Uterus (tissue), 4 donors: Measurements from ENCODE around the gene LDLRAD4. TPM values are rescaled to one million over a fixed set of nuclear protein-coding genes. Genes with fewer than 3 reads are reported as not detected.

Experiments used
- DNase-seq, 2 donors: peaks; one replicate each; pipeline ENCODE4 v3.0.0-alpha.2; 2019 to 2020
- H3K27ac ChIP-seq, 2 donors: fragments of 200-600 bp; sonication (generic); 1 replicate in 1 of 2; 2 replicates in 1 of 2; pipeline ENCODE4 v1.5.1; 2016 to 2018
- H3K27me3 ChIP-seq, 2 donors: fragments of 200-600 bp; sonication (generic); one replicate each; pipeline ENCODE4 v1.5.1; 2018 to 2019; ENCODE audit warnings: control low read depth in 1 of 2
- H3K36me3 ChIP-seq, 2 donors: fragments of 200-600 bp; sonication (generic); one replicate each; pipeline ENCODE4 v1.5.1; 2019; ENCODE audit warnings: control low read depth in 1 of 2
- H3K4me1 ChIP-seq, 2 donors: fragments of 200-600 bp; sonication (generic); one replicate each; pipeline ENCODE4 v1.5.1; 2018 to 2019; ENCODE audit warnings: control low read depth in 1 of 2
- H3K4me3 ChIP-seq, 2 donors: fragments of 200-600 bp; sonication (generic); 1 replicate in 1 of 2; 2 replicates in 1 of 2; pipeline ENCODE4 v1.5.1; 2018 to 2019; ENCODE audit warnings: mild to moderate bottlenecking in 1 of 2
- H3K9me3 ChIP-seq, 2 donors: fragments of 200-600 bp; sonication (generic); one replicate each; pipeline ENCODE4 v1.5.1; 2019; ENCODE audit warnings: control low read depth in 1 of 2
- POLR2A ChIP-seq, 2 donors: fragments of 450-650 bp; IDR thresholded peaks; one replicate each; pipeline ENCODE4 v1.6.1; 2016; ENCODE audit warnings: antibody characterized with exemption in 2 of 2, mild to moderate bottlenecking in 1 of 2, moderate library complexity in 1 of 2
- intact Hi-C: fragments of 100-400 bp; cut with DNase I; formaldehyde crosslinking; loops from one replicate; pipeline ENCODE4 v1.15.1; 2023; ENCODE audit warnings: low total_unique reads
- total RNA-seq, 4 donors: library from RNA; depleted of rRNA in 3 of 4; stranded (reverse); fragments of >200 nt in 3 of 4; gene quantifications; one replicate each; pipeline versions ENCODE4 v1.1.0 to v1.2.4, GENCODE V29; 2014 to 2023
- TF ChIP-seq, protein P1 (sequence below), 4 experiments: fragments of 200-600 bp in 2 of 4; fragments of 450-650 bp in 2 of 4; sonication (generic) in 2 of 4; IDR thresholded peaks; one replicate each; pipeline ENCODE4 v1.5.1; 2016 to 2019; ENCODE audit warnings: antibody characterized with exemption in 4 of 4, mild to moderate bottlenecking in 2 of 4, moderate library complexity in 1 of 4
- donor health status: DM: yes; HTN: yes; CAD: no.

Gene LDLRAD4
- total RNA-seq, 4 donors from 2014 or later: 23.8 to 82.2 (median 39.3) TPM

DNA sequence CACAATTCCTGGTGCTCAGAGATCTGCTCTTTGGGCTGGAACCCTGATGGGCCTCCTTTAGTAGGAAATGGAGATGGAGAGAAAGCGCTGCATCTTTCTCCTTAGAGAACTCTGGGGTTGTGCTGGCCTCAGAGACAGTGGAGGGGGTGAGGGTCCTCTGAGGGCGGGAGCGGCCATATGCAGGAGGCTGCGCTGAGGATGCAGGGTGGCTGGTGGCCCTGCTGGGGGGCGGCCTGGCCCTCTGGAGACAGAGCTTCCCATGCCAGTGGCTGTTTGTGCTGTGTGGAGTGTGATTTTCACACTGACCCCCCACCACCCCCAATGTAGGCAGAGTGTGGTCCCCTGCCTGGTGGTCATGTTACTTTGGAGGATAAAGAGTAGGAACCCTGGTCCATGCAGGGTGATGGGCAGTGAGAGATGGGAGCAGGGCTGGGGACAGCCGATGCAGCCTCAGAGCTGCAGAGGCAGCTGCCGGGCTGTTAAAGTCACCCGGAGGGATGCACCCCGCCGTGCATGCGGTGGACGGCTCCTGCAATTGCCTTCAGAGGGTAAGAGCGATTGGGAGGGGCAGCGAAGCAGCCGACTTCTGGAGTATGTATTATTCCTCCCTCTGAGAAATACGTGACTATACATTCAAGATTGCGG is 313.2 kb downstream of the LDLRAD4 start:
- no peak overlapping the region for H3K27ac ChIP-seq
- no peak overlapping the region for H3K4me3 ChIP-seq
- H3K9me3 ChIP-seq: no peaks in the 10 kb centered on the region
- TF ChIP-seq POLR2A (IDR thresholded peaks at IDR 0.05): no peak
- TF ChIP-seq, protein P1, sequence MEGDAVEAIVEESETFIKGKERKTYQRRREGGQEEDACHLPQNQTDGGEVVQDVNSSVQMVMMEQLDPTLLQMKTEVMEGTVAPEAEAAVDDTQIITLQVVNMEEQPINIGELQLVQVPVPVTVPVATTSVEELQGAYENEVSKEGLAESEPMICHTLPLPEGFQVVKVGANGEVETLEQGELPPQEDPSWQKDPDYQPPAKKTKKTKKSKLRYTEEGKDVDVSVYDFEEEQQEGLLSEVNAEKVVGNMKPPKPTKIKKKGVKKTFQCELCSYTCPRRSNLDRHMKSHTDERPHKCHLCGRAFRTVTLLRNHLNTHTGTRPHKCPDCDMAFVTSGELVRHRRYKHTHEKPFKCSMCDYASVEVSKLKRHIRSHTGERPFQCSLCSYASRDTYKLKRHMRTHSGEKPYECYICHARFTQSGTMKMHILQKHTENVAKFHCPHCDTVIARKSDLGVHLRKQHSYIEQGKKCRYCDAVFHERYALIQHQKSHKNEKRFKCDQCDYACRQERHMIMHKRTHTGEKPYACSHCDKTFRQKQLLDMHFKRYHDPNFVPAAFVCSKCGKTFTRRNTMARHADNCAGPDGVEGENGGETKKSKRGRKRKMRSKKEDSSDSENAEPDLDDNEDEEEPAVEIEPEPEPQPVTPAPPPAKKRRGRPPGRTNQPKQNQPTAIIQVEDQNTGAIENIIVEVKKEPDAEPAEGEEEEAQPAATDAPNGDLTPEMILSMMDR (IDR thresholded peaks at IDR 0.05): no peak
- no peaks in the 10 kb centered on the region for H3K36me3 ChIP-seq
- no peaks in the 10 kb centered on the region for H3K27me3 ChIP-seq
- no peak for DNase-seq
- peaks cover 0 to 6% of the 10 kb centered on the region in 2 donors for H3K4me1 ChIP-seq
- intact Hi-C loops: loop anchor here (10.0 kb wide), 1 partner anchor 317 kb away; the partner anchor contains the start of gene LDLRAD4

DNA sequence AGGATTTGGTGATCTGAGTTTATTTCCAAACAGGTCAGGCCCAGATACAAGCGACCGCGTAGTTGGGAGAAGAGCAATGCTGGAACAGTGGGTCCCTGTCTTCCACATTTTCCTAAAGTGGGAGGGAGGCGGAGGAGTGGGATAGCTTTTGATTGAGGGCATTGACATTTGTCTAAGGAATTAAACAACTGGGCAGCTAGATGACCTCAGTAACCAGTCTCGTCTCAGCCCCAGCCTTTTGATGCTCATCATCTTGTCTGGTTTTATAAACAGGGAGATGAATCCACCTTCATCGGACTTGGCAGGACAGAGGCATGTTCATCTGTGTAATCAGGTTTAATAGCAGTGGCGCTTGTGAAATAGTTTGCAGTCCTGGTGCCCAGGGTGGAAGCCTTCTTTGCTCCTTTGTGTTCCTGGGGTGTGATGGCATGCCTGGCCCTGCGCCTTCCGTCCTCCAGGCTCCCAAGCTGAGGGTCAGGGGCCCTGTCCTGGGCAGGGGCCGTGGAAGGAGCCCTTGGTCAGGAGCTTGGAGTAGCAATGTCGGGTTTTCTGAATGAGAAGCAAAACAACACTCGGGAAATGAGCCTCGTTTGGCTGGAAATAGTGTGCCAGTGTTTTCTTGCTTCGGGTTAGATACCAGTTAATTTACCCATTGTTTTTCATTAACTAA is 314.0 kb downstream of the LDLRAD4 start:
- DNase-seq: no peak
- Histone ChIP-seq H3K4me3 (no peak overlapping the region), H3K27me3 (no peaks in the 10 kb centered on the region), H3K36me3 (no peaks in the 10 kb centered on the region), H3K4me1 (peaks cover 0 to 6% of the 10 kb centered on the region in 2 donors), H3K27ac (no peak overlapping the region), H3K9me3 (no peaks in the 10 kb centered on the region)
- TF ChIP-seq POLR2A (IDR thresholded peaks at IDR 0.05): no peak
- TF ChIP-seq, protein P1 (IDR thresholded peaks at IDR 0.05): no peak
- intact Hi-C loops: loop anchor here (10.0 kb wide), 1 partner anchor 318 kb away; the partner anchor contains the start of gene LDLRAD4

DNA sequence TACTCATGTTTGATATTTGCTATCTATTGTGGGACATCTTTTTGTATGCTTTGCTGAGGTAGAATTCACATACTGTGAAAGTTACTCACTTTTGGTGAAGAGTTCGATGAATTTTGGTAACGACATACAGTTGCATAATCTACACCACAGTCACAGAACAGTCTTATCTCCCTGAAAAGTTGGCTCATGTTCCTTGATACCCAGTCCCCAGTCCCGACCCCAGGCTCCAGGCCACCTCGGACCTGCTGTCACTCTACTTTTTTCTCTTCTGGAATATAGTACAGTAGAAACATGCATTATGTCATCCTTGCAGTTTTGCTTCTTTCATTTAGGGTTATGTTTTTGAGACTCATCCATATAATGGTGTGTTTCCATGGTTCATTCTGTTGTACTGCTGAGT is 316.1 kb downstream of the LDLRAD4 start:
- TF ChIP-seq, protein P1 (IDR thresholded peaks at IDR 0.05): no peak
- TF ChIP-seq POLR2A (IDR thresholded peaks at IDR 0.05): no peak
- Histone ChIP-seq H3K4me1 (peaks cover 4 to 10% of the 10 kb centered on the region in 2 donors), H3K4me3 (no peak overlapping the region), H3K36me3 (no peaks in the 10 kb centered on the region), H3K27me3 (no peaks in the 10 kb centered on the region), H3K9me3 (no peaks in the 10 kb centered on the region), H3K27ac (no peak overlapping the region)
- intact Hi-C loops: loop anchor here (10.0 kb wide), 1 partner anchor 320 kb away; the partner anchor contains the start of gene LDLRAD4
- DNase-seq: no peak

DNA sequence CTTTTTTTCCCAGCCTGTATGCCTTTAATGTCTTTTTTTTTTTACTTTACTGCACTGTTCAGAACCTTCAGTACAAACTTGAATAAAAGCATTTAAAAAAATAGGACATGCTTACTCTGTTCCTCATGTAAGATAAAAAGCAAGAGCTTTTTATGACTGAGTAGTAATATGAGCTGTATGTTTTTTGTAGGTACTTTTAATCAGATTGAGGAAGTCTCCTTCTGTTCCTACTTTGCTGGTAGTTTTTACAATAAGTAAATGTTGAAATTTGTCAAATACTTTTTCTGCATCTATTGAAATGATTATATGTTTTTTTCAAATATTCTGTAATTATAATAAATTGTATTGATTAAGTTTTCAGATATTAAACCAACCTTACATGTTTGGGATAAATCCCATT is 318.0 kb downstream of the LDLRAD4 start:
- no peak for DNase-seq
- Histone ChIP-seq H3K9me3 (no peaks in the 10 kb centered on the region), H3K27me3 (no peaks in the 10 kb centered on the region), H3K4me1 (peaks cover 12 to 16% of the 10 kb centered on the region in 2 donors), H3K27ac (no peak overlapping the region), H3K4me3 (no peak overlapping the region), H3K36me3 (no peaks in the 10 kb centered on the region)
- intact Hi-C loops: loop anchor here (10.0 kb wide), 1 partner anchor 322 kb away; the partner anchor contains the start of gene LDLRAD4
- TF ChIP-seq POLR2A (IDR thresholded peaks at IDR 0.05): no peak
- TF ChIP-seq, protein P1 (IDR thresholded peaks at IDR 0.05): no peak
